GM12892 (cell line): ENCODE results near the gene IFITM2.
"Not testable (repeated sequence)": the region's sequence is repeated elsewhere in the genome, so short reads cannot be mapped to it uniquely, and the experiment has no call there.

Source experiments
- DNase-seq: peaks from one replicate; pipeline ENCODE4 v3.0.0; 2011; ENCODE audit not compliant: insufficient read length
- FAIRE-seq: peaks from 2 replicates; lab custom pipeline; 2011; peaks lifted over from hg19 to GRCh38; lab: Jason Lieb, UNC
- POLR2A ChIP-seq: IDR thresholded peaks from 2 replicates; pipeline ENCODE4 v1.6.1; 2011; ENCODE audit warnings: low read depth, low read length, control low read depth
- POLR2AphosphoS5 ChIP-seq: IDR thresholded peaks from 2 replicates; pipeline ENCODE4 v1.6.1; 2011; ENCODE audit warnings: low read depth, low read length, control low read depth
- TAF1 ChIP-seq: IDR thresholded peaks from 2 replicates; pipeline ENCODE4 v1.6.1; 2011; ENCODE audit warnings: low read depth, mild to moderate bottlenecking, control low read depth, low read length, borderline replicate concordance

Gene IFITM2

GRCh38 chr11:312092-312816 lies 4.6 kb downstream of the IFITM2 start:
- no peak for DNase-seq
- no peak for FAIRE-seq
- TF ChIP-seq POLR2AphosphoS5 (no peak), TAF1 (no peak), POLR2A (no peak)

- TF ChIP-seq TAF1 (no peak), POLR2A (no peak), POLR2AphosphoS5 (no peak)
- peak; percentile 80 for FAIRE-seq
- DNase-seq = no peak
Measured at GRCh38 chr11:313304-313786, 5.7 kb downstream of the IFITM2 start.

- DNase-seq = peak; percentile 76
- TF ChIP-seq POLR2AphosphoS5 (peak; percentile 97), TAF1 (peak; percentile 84), POLR2A (peak; percentile 94)
- FAIRE-seq = peak; percentile 95
Measured at GRCh38 chr11:313787-314553, 6.4 kb downstream of the IFITM2 start, which contains the start of gene IFITM1. IFITM1 (plus strand) TSS chr11:314040; CDS start chr11:314171, 131 bp downstream.

- DNase-seq, FAIRE-seq: not testable (repeated sequence)
Measured at GRCh38 chr11:314554-314875, 6.9 kb downstream of the IFITM2 start.

GRCh38 chr11:315051-315481 lies 7.5 kb downstream of the IFITM2 start:
- FAIRE-seq (no peak), DNase-seq (no peak)
- TF ChIP-seq POLR2A = no peak
- TF ChIP-seq POLR2AphosphoS5 = no peak
- TF ChIP-seq TAF1 = no peak

GRCh38 chr11:315516-315994 lies 7.9 kb downstream of the IFITM2 start:
- DNase-seq (no peak), FAIRE-seq (no peak)
- TF ChIP-seq POLR2AphosphoS5 (no peak), POLR2A (no peak; the same call in 1 of the 2 replicates), TAF1 (no peak)

- FAIRE-seq (no peak), DNase-seq (no peak)
- TF ChIP-seq POLR2A = peak; percentile 39; the same call in 1 of the 2 replicates
- TF ChIP-seq TAF1 = no peak
Measured at GRCh38 chr11:316031-316701, 8.6 kb downstream of the IFITM2 start.

GRCh38 chr11:316891-317301 lies 9.3 kb downstream of the IFITM2 start:
- no peak for DNase-seq
- FAIRE-seq = no peak
- TF ChIP-seq POLR2A (no peak), TAF1 (no peak), POLR2AphosphoS5 (no peak)

GRCh38 chr11:317668-318404 lies 10.2 kb downstream of the IFITM2 start:
- FAIRE-seq, DNase-seq: not testable (repeated sequence)

GRCh38 chr11:318405-319120 lies 10.9 kb downstream of the IFITM2 start:
- not testable (repeated sequence) for DNase-seq
- peak; percentile 97 for FAIRE-seq

GRCh38 chr11:319121-319887 lies 11.7 kb downstream of the IFITM2 start:
- not testable (repeated sequence) for FAIRE-seq, DNase-seq

GRCh38 chr11:319888-320273 lies 12.3 kb downstream of the IFITM2 start:
- DNase-seq, FAIRE-seq: not testable (repeated sequence)
